Measurements from ENCODE around the gene MRPL37.

Gene MRPL37

GRCh38 chr1:54265126-54265525 is 65.2 kb downstream of the MRPL37 start:
- no peak overlapping the region for H3K4me3 Mint-ChIP-seq
- H3K36me3 Mint-ChIP-seq, result no peaks in the 10 kb centered on the region
- DNase-seq (no peak), ATAC-seq (replicated peaks) (no peak)
- peaks cover 6 to 8% of the 10 kb centered on the region in 2 donors for H3K4me1 Mint-ChIP-seq
- H3K27me3 Mint-ChIP-seq, result no peaks in the 10 kb centered on the region
- H3K9me3 Mint-ChIP-seq, result no peaks in the 10 kb centered on the region
- H3K27ac Mint-ChIP-seq, result no peak overlapping the region

- Mint-ChIP-seq H3K4me3 (no peak overlapping the region), H3K27me3 (no peaks in the 10 kb centered on the region), H3K36me3 (no peaks in the 10 kb centered on the region), H3K4me1 (peaks cover 6 to 8% of the 10 kb centered on the region in 2 donors), H3K9me3 (no peaks in the 10 kb centered on the region), H3K27ac (no peak overlapping the region)
- DNase-seq (no peak), ATAC-seq (replicated peaks) (no peak)
Observed at GRCh38 chr1:54265659-54266058, 65.7 kb downstream of the MRPL37 start.

GRCh38 chr1:54266195-54266594 is 66.2 kb downstream of the MRPL37 start:
- Mint-ChIP-seq H3K36me3 (no peaks in the 10 kb centered on the region), H3K9me3 (no peaks in the 10 kb centered on the region), H3K27ac (no peak overlapping the region), H3K4me1 (peaks cover 6 to 8% of the 10 kb centered on the region in 2 donors), H3K4me3 (no peak overlapping the region), H3K27me3 (no peaks in the 10 kb centered on the region)
- ATAC-seq (replicated peaks), result no peak
- no peak for DNase-seq

GRCh38 chr1:54266908-54267307 is 66.9 kb downstream of the MRPL37 start:
- Mint-ChIP-seq H3K4me3 (no peak overlapping the region), H3K27me3 (no peaks in the 10 kb centered on the region), H3K36me3 (no peaks in the 10 kb centered on the region), H3K9me3 (no peaks in the 10 kb centered on the region), H3K4me1 (peaks cover 6 to 8% of the 10 kb centered on the region in 2 donors), H3K27ac (no peak overlapping the region)
- ATAC-seq (replicated peaks) (no peak), DNase-seq (no peak)
